ENCODE results near the gene PRR19.
"Not testable (repeated sequence)": the region's sequence is repeated elsewhere in the genome, so short reads cannot be mapped to it uniquely, and the experiment has no call there.

The PRR19 gene

DNA sequence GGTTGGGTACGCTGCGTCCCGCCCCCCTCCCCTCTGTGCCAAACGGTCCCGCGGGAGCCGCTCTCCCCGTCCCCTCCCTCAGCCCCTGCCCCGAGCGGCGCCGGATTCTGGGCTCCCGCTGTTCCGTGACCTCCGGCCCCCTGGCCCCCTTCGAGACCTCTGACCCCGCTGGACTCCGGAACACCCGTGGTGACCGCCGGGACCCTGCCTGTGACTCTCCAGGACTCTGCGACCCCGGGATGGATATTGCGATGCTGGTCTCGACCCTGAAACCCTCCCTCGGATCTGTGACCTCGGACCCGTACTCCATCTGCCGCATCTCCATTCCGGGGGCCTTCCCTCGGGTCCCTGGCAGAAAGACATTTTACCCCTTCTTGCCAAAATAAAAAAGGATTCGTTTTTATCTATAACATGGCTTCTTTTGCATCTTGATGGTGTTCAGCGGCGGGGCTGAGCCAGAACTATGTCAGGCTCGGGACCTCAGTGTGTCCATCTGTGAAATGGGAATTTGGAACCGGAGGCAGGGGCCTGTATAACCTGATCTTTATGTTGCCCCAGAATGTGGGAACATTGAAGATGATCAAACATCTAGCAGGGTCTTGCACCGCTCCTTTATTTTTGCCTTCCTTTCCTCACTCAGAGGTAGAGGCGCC, 22.8 kb downstream of the PRR19 start:
- no peak overlapping the region for H3K27ac ChIP-seq (ENCODE audit: low read depth, low read length)
- H3K9ac ChIP-seq (ENCODE audit: low read length in 5 of 5), result no peak overlapping the region
- peaks cover 0 to 27% (median 25%) of the 10 kb centered on the region in 5 donors for H3K4me1 ChIP-seq (ENCODE audit: control insufficient read depth in 5 of 5, insufficient read depth in 5 of 5, low read length in 5 of 5)
- peak overlapping the region; percentile 38 to 95 (median 87) for H3K4me3 ChIP-seq (ENCODE audit: low read depth in 1 of 5, low read length in 5 of 5)
- H3K9me3 ChIP-seq (ENCODE audit: control insufficient read depth in 5 of 5, low read length in 5 of 5), result no peaks in the 10 kb centered on the region
- H3K36me3 ChIP-seq (ENCODE audit: control insufficient read depth in 5 of 5, insufficient read depth in 5 of 5, low read length in 5 of 5), result no peaks in the 10 kb centered on the region
- peaks cover 6 to 26% (median 13%) of the 10 kb centered on the region in 5 donors for H3K27me3 ChIP-seq (ENCODE audit: control insufficient read depth in 5 of 5, insufficient read depth in 4 of 5, low read length in 5 of 5)

DNA sequence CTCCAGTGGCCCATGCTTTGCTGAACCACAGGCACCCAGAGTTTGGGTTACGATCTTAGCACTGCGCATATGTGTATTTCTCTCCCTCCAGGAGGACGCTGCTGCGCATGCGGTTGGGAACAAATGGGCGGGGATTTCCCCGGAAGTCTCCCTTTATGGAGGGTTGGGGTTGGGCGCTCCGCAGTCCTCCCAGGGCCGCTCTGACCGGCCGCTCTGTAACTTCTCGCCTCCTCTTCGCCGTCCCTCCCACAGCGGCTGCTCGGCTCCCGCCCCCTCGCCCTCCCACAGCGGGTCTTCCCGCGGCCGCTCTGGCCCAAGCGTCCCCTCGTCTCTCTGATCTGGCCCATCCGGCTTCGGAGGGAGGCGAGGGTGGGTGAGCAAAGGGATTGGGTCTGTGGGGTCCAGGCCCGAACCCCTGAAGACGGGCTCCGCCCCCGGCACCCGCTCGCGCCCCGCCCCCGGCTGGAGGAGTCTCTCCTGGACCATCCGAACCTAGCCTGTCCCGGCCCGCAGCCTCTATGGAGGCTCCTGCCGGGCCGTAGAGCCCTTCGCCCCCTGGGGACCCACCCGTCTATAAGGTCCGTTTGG, 23.5 kb downstream of the PRR19 start, which contains the start of gene MEGF8:
Gene MEGF8 (plus strand): TSS at position 328 of the 588 bp plus-strand sequence. CDS start 609 bp downstream, outside the sequence.
- Histone ChIP-seq H3K9me3 (ENCODE audit: control insufficient read depth in 5 of 5, low read length in 5 of 5) (no peaks in the 10 kb centered on the region), H3K4me3 (ENCODE audit: low read depth in 1 of 5, low read length in 5 of 5) (peak within 1 kb of the TSS; percentile 84 to 95 (median 87)), H3K27me3 (ENCODE audit: control insufficient read depth in 5 of 5, insufficient read depth in 4 of 5, low read length in 5 of 5) (peaks cover 6 to 26% (median 13%) of the 10 kb centered on the region in 5 donors), H3K36me3 (ENCODE audit: control insufficient read depth in 5 of 5, insufficient read depth in 5 of 5, low read length in 5 of 5) (no peaks in the 10 kb centered on the region), H3K27ac (ENCODE audit: low read depth, low read length) (peak within 1 kb of the TSS; percentile 29), H3K4me1 (ENCODE audit: control insufficient read depth in 5 of 5, insufficient read depth in 5 of 5, low read length in 5 of 5) (peaks cover 0 to 31% (median 27%) of the 10 kb centered on the region in 5 donors), H3K9ac (ENCODE audit: low read length in 5 of 5) (peak within 1 kb of the TSS; percentile 38 to 95 (median 90))

DNA sequence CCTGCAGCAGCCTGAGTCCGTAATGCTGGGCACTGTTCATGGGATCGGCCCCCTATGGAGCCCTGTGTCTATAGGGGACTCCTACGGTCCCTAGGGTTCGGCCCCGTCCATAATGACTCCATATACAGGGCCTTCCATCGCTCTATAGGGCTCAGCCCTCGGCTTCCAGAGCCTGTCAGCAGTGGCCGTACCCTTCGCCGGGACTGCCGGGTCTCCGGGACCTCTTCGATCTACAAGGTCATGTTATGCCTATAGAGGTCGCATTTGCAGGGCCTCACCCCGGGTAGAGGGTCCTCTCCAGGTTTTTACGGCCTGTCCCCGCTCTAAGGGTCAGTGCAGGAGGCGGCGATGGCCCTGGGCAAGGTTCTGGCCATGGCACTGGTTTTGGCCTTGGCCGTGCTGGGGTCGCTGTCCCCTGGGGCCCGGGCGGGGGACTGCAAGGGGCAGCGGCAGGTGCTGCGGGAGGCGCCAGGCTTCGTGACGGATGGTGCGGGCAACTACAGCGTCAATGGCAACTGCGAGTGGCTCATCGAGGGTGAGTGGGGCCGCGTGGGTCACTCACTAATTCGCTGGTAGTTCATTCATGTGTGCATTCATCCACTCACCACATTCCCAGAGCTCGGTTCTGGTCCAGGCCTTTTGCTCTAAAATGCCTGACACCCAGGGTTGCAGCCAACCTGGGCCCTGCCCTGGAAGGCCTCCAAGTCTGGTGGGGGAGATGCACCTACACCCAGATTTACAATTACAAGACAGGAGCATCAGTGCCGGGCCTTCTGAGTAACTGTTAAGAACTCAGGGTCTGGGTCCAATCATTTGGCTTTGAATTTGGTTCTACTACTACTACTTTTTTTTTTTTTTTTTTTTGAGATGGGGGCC, 24.2 kb downstream of the PRR19 start:
- peak overlapping the region; percentile 84 to 95 (median 87) for H3K4me3 ChIP-seq (ENCODE audit: low read depth in 1 of 5, low read length in 5 of 5)
- H3K27ac ChIP-seq (ENCODE audit: low read depth, low read length), result peak overlapping the region; percentile 29
- H3K27me3 ChIP-seq (ENCODE audit: control insufficient read depth in 5 of 5, insufficient read depth in 4 of 5, low read length in 5 of 5), result peaks cover 6 to 26% (median 13%) of the 10 kb centered on the region in 5 donors
- no peaks in the 10 kb centered on the region for H3K36me3 ChIP-seq (ENCODE audit: control insufficient read depth in 5 of 5, insufficient read depth in 5 of 5, low read length in 5 of 5)
- H3K9ac ChIP-seq (ENCODE audit: low read length in 5 of 5), result peak overlapping the region; percentile 38 to 95 (median 90)
- peaks cover 0 to 37% (median 31%) of the 10 kb centered on the region in 5 donors for H3K4me1 ChIP-seq (ENCODE audit: control insufficient read depth in 5 of 5, insufficient read depth in 5 of 5, low read length in 5 of 5)
- no peaks in the 10 kb centered on the region for H3K9me3 ChIP-seq (ENCODE audit: control insufficient read depth in 5 of 5, low read length in 5 of 5)

DNA sequence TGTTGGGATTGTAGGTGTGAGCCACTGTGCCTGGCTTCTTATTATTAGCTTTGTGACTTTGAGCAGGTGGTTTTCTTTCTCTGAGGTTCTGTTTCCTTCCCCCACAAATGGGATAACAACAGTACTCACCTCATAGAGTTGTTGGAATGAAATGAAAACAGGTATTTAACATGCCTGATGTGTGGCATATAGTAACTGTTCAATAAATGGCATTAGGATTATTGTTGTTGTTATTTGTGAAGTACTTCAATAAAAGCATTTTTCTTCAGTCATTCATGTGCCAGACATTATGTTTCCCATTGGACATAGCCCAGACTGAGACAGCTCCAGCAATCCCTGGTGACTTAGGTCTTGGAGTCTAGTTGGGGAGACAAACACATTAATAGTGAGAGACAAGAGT, 25.0 kb downstream of the PRR19 start:
- H3K4me3 ChIP-seq (ENCODE audit: low read depth in 1 of 5, low read length in 5 of 5), result no peak overlapping the region
- no peaks in the 10 kb centered on the region for H3K9me3 ChIP-seq (ENCODE audit: control insufficient read depth in 5 of 5, low read length in 5 of 5)
- H3K4me1 ChIP-seq (ENCODE audit: control insufficient read depth in 5 of 5, insufficient read depth in 5 of 5, low read length in 5 of 5), result peaks cover 0 to 37% (median 31%) of the 10 kb centered on the region in 5 donors
- H3K9ac ChIP-seq (ENCODE audit: low read length in 5 of 5), result peak overlapping the region in 2 of 5 donors; percentile 28 to 90
- no peak overlapping the region for H3K27ac ChIP-seq (ENCODE audit: low read depth, low read length)
- peaks cover 6 to 25% (median 13%) of the 10 kb centered on the region in 5 donors for H3K27me3 ChIP-seq (ENCODE audit: control insufficient read depth in 5 of 5, insufficient read depth in 4 of 5, low read length in 5 of 5)
- H3K36me3 ChIP-seq (ENCODE audit: control insufficient read depth in 5 of 5, insufficient read depth in 5 of 5, low read length in 5 of 5), result no peaks in the 10 kb centered on the region

DNA sequence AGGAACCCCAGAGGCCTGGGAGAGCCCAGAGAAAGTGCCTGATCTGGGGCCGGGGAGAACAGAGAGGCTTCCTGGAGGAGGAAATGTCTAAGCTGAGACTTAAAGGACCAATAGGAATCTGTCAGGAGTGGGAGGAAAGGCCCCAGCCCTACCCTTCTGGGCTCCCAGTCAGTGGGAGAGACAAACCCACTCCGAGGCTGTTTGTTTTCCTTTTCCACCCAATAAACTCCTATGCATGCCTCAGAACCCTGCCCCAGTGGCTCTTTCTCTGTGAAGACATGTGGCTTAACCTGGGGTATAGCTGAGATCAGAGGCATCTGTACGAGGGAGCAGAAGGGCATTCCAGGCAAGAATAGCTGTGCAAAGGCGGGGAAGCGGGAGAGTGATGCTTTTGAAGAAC, 25.4 kb downstream of the PRR19 start:
- Histone ChIP-seq H3K4me1 (ENCODE audit: control insufficient read depth in 5 of 5, insufficient read depth in 5 of 5, low read length in 5 of 5) (peaks cover 0 to 37% (median 31%) of the 10 kb centered on the region in 5 donors), H3K4me3 (ENCODE audit: low read depth in 1 of 5, low read length in 5 of 5) (no peak overlapping the region), H3K27ac (ENCODE audit: low read depth, low read length) (no peak overlapping the region), H3K27me3 (ENCODE audit: control insufficient read depth in 5 of 5, insufficient read depth in 4 of 5, low read length in 5 of 5) (peaks cover 6 to 21% (median 13%) of the 10 kb centered on the region in 5 donors), H3K36me3 (ENCODE audit: control insufficient read depth in 5 of 5, insufficient read depth in 5 of 5, low read length in 5 of 5) (no peaks in the 10 kb centered on the region), H3K9ac (ENCODE audit: low read length in 5 of 5) (peak overlapping the region in 1 of 5 donors; percentile 10), H3K9me3 (ENCODE audit: control insufficient read depth in 5 of 5, low read length in 5 of 5) (no peaks in the 10 kb centered on the region)

DNA sequence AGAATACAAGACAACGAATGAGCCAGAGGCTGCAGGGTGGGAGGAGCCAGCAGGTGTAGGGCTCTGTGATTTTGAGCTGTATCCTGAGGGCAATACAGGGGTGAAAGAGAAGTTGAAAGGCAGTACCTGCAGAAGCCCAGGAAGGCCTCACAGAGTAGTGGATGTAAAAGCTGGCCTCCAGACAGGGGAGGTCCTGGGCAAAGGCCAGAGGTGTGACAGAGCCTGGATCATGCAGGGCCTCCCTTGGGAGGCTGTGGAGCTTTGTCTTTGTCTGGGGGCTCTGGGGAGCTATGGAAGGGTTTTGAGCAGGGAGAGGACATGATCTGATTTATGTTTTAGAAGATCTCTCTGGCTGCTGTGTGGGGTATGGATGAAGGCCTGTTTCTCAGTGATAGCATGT, 26.2 kb downstream of the PRR19 start:
- no peaks in the 10 kb centered on the region for H3K9me3 ChIP-seq (ENCODE audit: control insufficient read depth in 5 of 5, low read length in 5 of 5)
- no peak overlapping the region for H3K4me3 ChIP-seq (ENCODE audit: low read depth in 1 of 5, low read length in 5 of 5)
- H3K27me3 ChIP-seq (ENCODE audit: control insufficient read depth in 5 of 5, insufficient read depth in 4 of 5, low read length in 5 of 5), result peaks cover 3 to 16% (median 13%) of the 10 kb centered on the region in 5 donors
- no peak overlapping the region for H3K27ac ChIP-seq (ENCODE audit: low read depth, low read length)
- peaks cover 0 to under 1% (median 0%) of the 10 kb centered on the region in 5 donors for H3K36me3 ChIP-seq (ENCODE audit: control insufficient read depth in 5 of 5, insufficient read depth in 5 of 5, low read length in 5 of 5)
- H3K4me1 ChIP-seq (ENCODE audit: control insufficient read depth in 5 of 5, insufficient read depth in 5 of 5, low read length in 5 of 5), result peaks cover 0 to 37% (median 31%) of the 10 kb centered on the region in 5 donors
- no peak overlapping the region for H3K9ac ChIP-seq (ENCODE audit: low read length in 5 of 5)

DNA sequence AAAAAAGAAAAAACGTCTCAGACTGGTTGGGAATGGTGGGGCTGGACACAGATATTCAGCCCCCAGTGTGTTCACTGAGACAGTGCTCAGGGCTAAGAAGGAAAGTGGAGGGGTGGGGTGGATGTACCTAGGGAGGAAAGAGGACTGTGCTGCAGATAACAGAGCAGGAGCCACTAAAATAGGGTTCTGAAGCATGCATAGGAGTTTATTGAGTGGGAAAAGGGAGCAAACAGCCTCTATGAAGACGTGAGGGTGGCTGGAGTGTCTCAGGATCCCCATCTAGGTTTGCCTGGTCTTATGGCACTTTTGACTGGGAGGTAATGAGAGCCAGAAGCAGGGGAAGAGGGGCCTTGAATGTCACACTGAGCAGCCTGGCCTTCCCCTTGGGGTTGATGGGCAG, 26.9 kb downstream of the PRR19 start:
- Histone ChIP-seq H3K36me3 (ENCODE audit: control insufficient read depth in 5 of 5, insufficient read depth in 5 of 5, low read length in 5 of 5) (peaks cover 0 to 8% (median 3%) of the 10 kb centered on the region in 5 donors), H3K9me3 (ENCODE audit: control insufficient read depth in 5 of 5, low read length in 5 of 5) (no peaks in the 10 kb centered on the region), H3K9ac (ENCODE audit: low read length in 5 of 5) (peak overlapping the region in 1 of 5 donors; percentile 15), H3K27ac (ENCODE audit: low read depth, low read length) (no peak overlapping the region), H3K27me3 (ENCODE audit: control insufficient read depth in 5 of 5, insufficient read depth in 4 of 5, low read length in 5 of 5) (peaks cover 0 to 10% (median 7%) of the 10 kb centered on the region in 5 donors), H3K4me3 (ENCODE audit: low read depth in 1 of 5, low read length in 5 of 5) (no peak overlapping the region), H3K4me1 (ENCODE audit: control insufficient read depth in 5 of 5, insufficient read depth in 5 of 5, low read length in 5 of 5) (peaks cover 0 to 37% (median 31%) of the 10 kb centered on the region in 5 donors)

DNA sequence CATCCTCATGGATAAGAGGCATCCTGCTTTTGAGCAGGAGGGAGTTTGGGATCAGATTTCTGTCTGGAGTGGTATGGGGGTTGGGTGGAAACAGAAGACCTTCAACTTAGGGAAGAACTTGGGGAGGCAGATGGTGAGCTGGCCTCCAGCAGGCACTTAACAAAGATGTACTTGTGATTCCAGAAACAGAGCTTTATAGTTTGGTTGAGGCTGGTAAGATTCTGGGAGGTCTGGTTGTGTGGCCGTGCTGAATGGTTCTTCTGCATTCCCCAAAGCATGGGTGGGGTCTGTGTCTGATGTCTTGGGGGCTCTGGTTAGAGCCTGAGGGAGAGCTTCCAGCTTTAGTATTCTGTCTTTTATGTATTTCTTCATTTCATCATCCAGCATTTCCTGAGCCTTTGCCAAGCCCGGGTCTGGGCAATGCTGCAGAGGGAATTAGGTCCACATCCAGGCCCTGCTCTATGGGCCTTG, 28.3 kb downstream of the PRR19 start:
- Histone ChIP-seq H3K9ac (ENCODE audit: low read length in 5 of 5) (no peak overlapping the region), H3K36me3 (ENCODE audit: control insufficient read depth in 5 of 5, insufficient read depth in 5 of 5, low read length in 5 of 5) (peaks cover 0 to 22% (median 5%) of the 10 kb centered on the region in 5 donors), H3K4me3 (ENCODE audit: low read depth in 1 of 5, low read length in 5 of 5) (no peak overlapping the region), H3K27ac (ENCODE audit: low read depth, low read length) (no peak overlapping the region), H3K27me3 (ENCODE audit: control insufficient read depth in 5 of 5, insufficient read depth in 4 of 5, low read length in 5 of 5) (no peaks in the 10 kb centered on the region), H3K4me1 (ENCODE audit: control insufficient read depth in 5 of 5, insufficient read depth in 5 of 5, low read length in 5 of 5) (peaks cover 0 to 29% (median 25%) of the 10 kb centered on the region in 5 donors), H3K9me3 (ENCODE audit: control insufficient read depth in 5 of 5, low read length in 5 of 5) (no peaks in the 10 kb centered on the region)

DNA sequence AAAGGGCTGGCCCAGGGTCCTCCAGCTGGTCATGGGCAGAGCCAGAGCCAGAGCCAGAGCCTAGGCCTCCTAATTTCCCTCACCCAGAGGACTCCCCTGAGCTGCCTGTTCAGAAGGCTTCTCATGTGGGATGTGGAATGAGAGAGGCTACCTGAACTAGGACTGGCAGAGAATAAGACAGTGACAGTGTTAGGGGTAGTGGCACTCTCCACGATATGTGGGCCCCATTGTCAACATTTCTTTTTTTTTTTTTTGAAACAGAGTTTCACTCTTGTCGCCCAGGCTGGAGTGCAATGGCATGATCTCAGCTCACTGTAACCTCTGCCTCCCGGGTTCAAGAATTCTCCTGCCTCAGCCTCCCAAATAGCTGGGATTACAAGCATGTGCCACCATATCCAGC, 29.4 kb downstream of the PRR19 start:
- Histone ChIP-seq H3K4me1 (ENCODE audit: control insufficient read depth in 5 of 5, insufficient read depth in 5 of 5, low read length in 5 of 5) (peaks cover 0 to 22% (median 18%) of the 10 kb centered on the region in 5 donors), H3K9ac (ENCODE audit: low read length in 5 of 5) (peak overlapping the region in 1 of 5 donors; percentile 31), H3K36me3 (ENCODE audit: control insufficient read depth in 5 of 5, insufficient read depth in 5 of 5, low read length in 5 of 5) (peaks cover 0 to 33% (median 13%) of the 10 kb centered on the region in 5 donors)
- not testable (repeated sequence) for H3K9me3 ChIP-seq (ENCODE audit: control insufficient read depth in 5 of 5, low read length in 5 of 5); H3K27ac ChIP-seq (ENCODE audit: low read depth, low read length); H3K4me3 ChIP-seq (ENCODE audit: low read depth in 1 of 5, low read length in 5 of 5); H3K27me3 ChIP-seq (ENCODE audit: control insufficient read depth in 5 of 5, insufficient read depth in 4 of 5, low read length in 5 of 5)

All from subcutaneous abdominal adipose tissue (tissue), 5 donors.